ENCODE results near the gene TEX48. TPM values are rescaled to one million over a fixed set of nuclear protein-coding genes. Genes with fewer than 3 reads are reported as not detected.

Gene TEX48
- total RNA-seq, 1 donor from 2014 or later = not detected

GRCh38 chr9:114719290-114719689, 37.3 kb upstream of the TEX48 start:
- no peaks in the 10 kb centered on the region for H3K4me1 ChIP-seq
- DNase-seq = no peak
- TF ChIP-seq, protein P1, sequence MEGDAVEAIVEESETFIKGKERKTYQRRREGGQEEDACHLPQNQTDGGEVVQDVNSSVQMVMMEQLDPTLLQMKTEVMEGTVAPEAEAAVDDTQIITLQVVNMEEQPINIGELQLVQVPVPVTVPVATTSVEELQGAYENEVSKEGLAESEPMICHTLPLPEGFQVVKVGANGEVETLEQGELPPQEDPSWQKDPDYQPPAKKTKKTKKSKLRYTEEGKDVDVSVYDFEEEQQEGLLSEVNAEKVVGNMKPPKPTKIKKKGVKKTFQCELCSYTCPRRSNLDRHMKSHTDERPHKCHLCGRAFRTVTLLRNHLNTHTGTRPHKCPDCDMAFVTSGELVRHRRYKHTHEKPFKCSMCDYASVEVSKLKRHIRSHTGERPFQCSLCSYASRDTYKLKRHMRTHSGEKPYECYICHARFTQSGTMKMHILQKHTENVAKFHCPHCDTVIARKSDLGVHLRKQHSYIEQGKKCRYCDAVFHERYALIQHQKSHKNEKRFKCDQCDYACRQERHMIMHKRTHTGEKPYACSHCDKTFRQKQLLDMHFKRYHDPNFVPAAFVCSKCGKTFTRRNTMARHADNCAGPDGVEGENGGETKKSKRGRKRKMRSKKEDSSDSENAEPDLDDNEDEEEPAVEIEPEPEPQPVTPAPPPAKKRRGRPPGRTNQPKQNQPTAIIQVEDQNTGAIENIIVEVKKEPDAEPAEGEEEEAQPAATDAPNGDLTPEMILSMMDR (IDR thresholded peaks at IDR 0.05; ENCODE audit: borderline replicate concordance) = no peak
- no peaks in the 10 kb centered on the region for H3K36me3 ChIP-seq
- no peak overlapping the region for H3K4me3 ChIP-seq
- no peak overlapping the region for H3K27ac ChIP-seq (replicated peaks)
- intact Hi-C loops (cut with micrococcal nuclease) = no loop called here
- peaks cover 77% of the 10 kb centered on the region for H3K27me3 ChIP-seq (ENCODE audit: low read depth)
- H3K9me3 ChIP-seq (replicated peaks) = peaks cover 3% of the 10 kb centered on the region

DNA sequence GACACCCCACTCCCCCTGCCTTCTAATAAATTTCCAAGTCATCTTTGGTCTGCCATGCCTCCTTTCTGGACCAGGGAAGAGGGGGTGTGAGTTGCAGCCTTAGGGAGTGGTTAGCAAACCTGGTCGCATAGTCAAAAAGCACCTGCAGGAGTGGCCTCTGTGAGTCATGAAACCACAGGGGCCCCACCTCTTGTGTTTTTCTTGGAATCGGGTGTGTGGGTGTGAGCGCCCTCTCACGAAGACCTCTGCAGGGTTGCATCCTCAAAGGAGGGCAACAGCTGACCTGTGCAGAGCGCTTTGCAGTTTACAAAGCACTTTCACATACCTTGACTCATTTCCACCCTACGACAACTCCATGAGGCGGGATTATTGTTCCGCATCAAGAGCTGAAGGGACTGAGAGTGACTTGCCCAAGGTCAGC, 36.8 kb upstream of the TEX48 start:
- TF ChIP-seq, protein P1 (IDR thresholded peaks at IDR 0.05; ENCODE audit: borderline replicate concordance) = no peak
- Histone ChIP-seq H3K36me3 (no peaks in the 10 kb centered on the region), H3K4me1 (no peaks in the 10 kb centered on the region), H3K27ac (replicated peaks) (no peak overlapping the region), H3K9me3 (replicated peaks) (peaks cover 3% of the 10 kb centered on the region), H3K4me3 (no peak overlapping the region), H3K27me3 (ENCODE audit: low read depth) (peaks cover 72% of the 10 kb centered on the region)
- intact Hi-C loops (cut with micrococcal nuclease) = no loop called here
- DNase-seq = no peak

- no peak overlapping the region for H3K4me3 ChIP-seq
- DNase-seq = no peak
- H3K36me3 ChIP-seq = no peaks in the 10 kb centered on the region
- H3K9me3 ChIP-seq (replicated peaks) = peaks cover 3% of the 10 kb centered on the region
- no peak overlapping the region for H3K27ac ChIP-seq (replicated peaks)
- no peaks in the 10 kb centered on the region for H3K4me1 ChIP-seq
- TF ChIP-seq, protein P1 (IDR thresholded peaks at IDR 0.05; ENCODE audit: borderline replicate concordance) = no peak
- peaks cover 64% of the 10 kb centered on the region for H3K27me3 ChIP-seq (ENCODE audit: low read depth)
- intact Hi-C loops (cut with micrococcal nuclease) = no loop called here
Measured at GRCh38 chr9:114717908-114718486, 36.0 kb upstream of the TEX48 start.

DNA sequence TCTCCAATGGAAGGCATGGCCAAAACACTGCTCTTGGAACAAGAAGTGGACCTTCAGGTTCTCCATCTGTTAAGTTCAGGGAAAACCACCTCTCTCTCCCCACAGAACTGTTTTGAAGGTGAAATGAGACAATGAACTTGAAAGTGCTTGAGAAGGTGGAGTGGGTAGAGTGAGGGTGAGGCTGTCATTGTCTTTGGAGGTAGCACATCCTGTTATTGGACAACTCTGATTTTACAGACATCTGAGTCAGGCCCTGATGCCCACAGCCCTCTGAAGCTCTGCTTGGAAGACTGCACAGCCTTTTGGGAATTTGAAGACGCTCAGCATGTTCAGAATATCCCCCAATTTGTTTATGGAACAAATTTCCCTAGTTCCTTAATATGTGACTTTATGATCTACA, 27.6 kb upstream of the TEX48 start:
- no peak overlapping the region for H3K4me3 ChIP-seq
- H3K4me1 ChIP-seq = no peaks in the 10 kb centered on the region
- TF ChIP-seq, protein P1 (IDR thresholded peaks at IDR 0.05; ENCODE audit: borderline replicate concordance) = no peak
- no peaks in the 10 kb centered on the region for H3K36me3 ChIP-seq
- no peak for DNase-seq
- H3K27me3 ChIP-seq (ENCODE audit: low read depth) = peaks cover 64% of the 10 kb centered on the region
- H3K27ac ChIP-seq (replicated peaks) = no peak overlapping the region
- intact Hi-C loops (cut with micrococcal nuclease) = no loop called here
- H3K9me3 ChIP-seq (replicated peaks) = no peaks in the 10 kb centered on the region

DNA sequence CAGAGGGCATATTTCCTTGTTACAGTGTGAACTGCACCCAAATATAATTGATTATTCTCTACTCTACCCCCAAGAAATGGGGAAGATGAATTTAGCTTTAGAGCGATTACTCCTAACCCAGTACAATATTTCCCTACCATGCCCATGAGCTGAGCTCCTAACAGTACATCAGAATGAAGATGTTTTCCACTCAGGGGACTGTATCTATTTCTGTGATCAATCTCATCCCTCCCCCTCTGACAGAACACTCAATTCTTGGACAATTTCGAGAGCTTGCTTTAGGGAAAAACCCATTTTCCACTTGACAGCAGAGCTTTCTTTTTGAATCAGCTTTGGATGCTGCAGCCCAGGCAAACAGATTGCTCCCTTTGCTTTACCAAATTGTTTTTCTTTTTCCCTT, 24.7 kb upstream of the TEX48 start:
- intact Hi-C loops (cut with micrococcal nuclease) = no loop called here
- no peak overlapping the region for H3K27ac ChIP-seq (replicated peaks)
- H3K36me3 ChIP-seq = no peaks in the 10 kb centered on the region
- no peak for DNase-seq
- no peaks in the 10 kb centered on the region for H3K9me3 ChIP-seq (replicated peaks)
- H3K4me3 ChIP-seq = no peak overlapping the region
- TF ChIP-seq, protein P1 (IDR thresholded peaks at IDR 0.05; ENCODE audit: borderline replicate concordance) = no peak
- H3K4me1 ChIP-seq = no peaks in the 10 kb centered on the region
- H3K27me3 ChIP-seq (ENCODE audit: low read depth) = peaks cover 65% of the 10 kb centered on the region

All from left ventricle myocardium inferior (tissue), 1 donor.